Inflammatory macrophage treated with lipopolysaccharide for 4 hours (primary cell): ENCODE results near the gene TTLL11.

Experiments used
- DNase-seq: peaks from one replicate; pipeline ENCODE4 v3.0.0-alpha.2; 2020

Gene TTLL11

DNA sequence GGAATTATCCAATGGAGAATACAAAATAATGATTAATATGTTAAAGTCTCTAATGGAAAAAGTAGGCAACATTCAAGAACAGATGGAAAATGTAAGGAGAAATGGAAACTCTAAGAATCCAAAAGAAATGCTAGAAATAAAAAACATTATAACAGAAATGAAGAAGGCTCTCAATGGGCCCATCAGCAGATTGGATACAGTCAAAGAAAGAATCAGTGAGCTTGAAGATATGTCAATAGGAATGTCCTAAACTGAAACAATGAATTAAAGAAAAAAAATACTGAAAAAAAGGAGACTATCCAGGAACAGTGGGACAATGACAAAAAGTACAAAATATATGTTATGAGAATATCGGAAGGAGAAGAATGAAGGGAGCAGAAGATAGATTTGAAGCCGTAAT is 248.5 kb downstream of the TTLL11 start:
- no peak for DNase-seq

DNA sequence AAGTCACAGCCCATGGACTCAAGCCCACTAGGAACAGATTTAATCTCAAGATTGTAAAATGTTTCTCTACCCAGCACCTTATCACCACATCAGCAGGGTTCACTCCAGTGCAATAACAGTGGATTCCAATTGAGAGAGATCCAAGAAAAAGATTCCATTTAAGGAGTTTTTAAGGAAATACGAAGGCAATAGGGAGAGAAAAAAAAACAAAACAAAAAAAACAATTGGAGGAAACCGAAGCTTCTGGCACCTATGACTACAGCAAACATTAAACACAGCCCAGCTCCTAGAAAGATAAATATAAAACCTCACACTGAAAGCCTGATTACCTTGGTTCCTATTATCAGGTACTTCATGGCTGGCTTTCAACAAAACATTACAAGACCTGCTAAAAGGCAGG is 249.0 kb downstream of the TTLL11 start:
- no peak for DNase-seq

DNA sequence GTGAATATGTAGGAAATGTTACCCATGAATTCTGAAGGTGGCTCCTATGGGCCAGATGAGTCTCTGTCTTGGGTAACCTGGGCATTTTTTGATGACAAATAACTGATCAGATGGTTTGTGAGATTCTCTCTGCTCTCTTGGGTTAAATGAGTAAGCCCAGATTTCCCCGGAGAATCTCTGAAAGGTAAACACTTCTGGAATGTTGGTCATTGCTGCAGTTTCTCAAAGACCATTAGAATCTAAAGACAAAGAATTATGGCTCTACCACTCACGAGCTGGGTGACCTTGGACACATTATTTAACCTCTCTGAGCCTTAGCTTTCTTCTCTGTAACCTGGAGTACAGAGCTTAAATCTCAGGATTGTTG is 250.5 kb downstream of the TTLL11 start:
- DNase-seq: no peak

DNA sequence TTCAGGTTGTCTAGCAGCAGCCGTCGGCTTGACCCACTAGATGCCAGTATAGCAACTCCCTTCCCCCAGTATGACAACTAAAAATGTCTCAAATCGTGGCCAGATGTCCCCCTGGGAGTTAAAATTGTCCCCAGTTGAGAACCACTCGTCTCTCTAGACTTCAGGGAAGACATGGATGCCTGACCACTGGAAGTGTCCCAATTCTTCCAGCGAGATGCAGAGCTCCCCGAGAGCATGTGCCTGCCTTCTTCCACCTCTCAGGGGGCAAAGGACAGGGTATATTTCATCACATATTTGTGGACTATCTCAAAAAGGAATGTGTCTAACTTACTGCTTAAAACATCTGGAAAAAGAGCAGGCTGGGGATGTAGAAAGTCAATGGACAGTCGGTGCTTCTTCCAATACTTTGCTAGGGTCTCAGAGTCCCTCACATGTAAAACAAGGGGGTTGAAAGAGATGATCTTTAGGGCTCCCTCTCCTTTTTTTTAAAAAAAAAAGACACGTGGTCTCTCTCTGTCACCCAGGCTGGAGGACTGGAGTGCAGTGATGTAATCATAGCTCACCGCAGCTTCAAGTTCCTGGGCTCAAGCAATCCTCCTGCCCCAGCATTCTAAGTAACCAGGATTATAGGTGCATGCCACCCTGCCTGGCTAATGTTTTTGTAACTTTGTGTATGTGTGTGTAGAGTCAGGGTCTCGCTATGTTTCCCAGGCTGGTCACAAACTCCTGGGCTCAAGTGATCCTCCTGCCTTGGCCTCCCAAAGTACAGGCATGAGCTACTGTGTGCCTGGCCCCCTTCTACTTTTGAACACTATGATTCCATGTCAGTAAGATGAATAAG is 251.1 kb downstream of the TTLL11 start:
- DNase-seq: no peak

DNA sequence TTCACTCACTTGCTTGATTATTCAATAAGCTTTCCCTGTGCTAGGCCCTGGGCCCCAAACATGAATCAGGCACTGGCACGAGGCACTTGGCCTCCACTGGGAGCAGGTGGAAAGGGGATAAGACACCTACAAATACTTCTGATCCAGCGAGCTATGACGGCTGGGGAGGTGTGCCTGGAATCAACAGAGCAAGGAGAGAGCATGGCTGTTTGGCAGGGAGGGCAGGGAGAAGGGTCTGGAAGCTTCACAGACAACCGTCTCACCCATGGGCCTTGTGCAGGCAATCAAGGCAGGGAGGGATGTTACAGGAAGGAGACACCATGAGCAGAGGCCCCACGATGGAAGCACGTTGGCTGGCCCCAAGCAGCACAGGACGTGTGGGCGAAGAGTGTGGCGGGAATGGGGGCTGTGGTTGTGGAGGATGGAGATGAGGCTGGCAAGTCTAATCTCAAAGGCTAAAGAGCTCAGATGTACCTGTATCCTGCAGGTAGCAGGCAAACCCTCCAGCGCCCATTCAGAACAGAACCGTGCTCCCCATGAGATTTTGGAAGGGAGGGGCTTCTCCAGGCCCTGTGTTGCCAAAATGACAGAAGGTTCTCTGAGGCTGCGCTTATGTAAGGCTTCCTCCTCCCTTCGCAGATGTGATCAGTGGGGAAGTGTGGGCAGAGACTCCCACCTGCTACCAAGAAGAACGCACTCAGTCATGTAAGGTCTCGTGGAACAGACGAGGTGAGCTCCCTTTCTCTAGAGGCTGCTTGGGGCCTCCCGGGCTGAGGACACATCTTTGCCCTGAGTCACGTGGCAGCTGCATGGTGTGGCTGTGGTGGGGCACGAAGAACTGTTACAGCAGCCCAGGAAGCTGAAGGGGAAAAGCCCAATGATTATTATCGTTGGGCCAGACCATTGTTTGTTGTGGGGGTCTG is 252.0 kb downstream of the TTLL11 start:
- no peak for DNase-seq

DNA sequence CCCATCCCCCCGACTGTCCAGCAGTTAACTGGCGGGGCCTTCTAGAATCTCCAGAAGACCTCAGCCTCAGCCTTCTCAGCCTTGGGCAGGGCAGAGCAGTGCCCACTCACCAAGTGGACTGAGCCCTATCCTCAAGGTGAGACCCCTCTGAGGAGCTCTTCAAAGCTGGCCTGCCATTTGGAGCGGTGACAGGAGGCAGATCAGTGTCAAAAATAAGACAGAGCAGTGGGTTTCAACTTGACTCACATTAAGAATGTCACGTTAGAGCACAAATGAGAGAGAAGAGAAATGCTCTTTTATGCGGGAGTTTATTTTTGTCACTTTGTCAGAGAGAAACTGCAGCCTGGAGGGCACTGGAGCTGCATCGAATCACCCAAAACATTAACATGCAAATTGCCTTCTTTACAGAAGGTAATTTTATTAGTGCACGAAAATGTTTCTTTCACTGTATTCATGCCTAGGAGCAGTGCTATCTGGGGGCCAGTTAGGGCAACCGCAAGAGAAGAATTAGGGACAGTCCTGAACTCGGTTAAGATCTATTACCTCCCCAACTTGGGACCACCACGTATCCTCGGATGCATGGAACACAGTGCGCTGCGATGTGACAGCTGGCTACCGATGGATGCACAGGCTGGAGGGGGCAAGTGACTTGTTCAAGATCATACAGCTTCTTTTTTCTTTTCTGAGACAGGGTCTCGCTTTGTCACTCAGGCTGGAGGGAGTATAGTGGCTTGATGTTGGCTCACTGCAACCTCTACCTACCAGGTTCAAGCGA is 253.2 kb downstream of the TTLL11 start:
- no peak for DNase-seq

DNA sequence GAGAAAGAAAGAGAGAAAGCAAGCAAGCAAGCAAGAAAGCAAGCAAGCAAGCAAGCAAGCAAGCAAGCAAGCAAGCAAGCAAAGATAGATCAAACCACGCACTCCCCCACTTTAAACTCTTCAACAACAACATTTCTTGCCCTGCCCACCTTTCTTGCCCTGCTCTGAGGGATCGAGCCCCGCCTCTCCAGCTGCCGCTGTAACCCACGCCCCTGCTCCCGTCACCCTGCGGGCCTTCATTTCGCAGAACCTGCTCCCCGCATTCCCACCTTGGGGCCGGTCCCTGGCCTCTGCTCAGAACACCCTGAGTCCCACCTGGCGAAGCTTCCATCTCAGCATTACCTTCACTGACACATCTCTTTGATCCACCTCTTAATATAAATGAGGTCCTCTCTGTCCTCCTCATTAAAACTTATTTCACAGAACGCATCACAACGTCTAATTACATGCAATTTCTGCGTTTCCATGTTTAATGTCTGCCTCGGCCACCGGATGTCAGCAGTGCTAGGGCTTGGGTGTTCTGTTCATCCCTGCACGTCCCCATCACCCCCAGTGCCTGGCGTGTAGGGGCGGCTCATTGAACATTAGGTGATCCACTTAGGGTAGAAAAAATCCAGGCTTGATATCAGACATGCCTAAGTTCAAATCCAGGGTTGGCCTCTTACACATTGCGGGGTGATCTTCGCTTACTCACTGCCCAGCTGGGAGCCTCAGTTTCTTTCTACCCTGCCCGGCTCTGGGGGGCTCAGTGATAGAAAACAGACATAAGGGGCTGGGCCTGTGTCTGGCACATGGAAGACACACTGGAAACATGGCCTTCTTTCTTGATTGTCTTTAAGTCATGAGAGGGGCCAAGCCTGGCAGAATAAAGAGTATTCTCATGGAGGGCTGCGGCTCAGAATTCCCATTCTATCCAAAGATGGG is 254.1 kb downstream of the TTLL11 start:
- no peak for DNase-seq

DNA sequence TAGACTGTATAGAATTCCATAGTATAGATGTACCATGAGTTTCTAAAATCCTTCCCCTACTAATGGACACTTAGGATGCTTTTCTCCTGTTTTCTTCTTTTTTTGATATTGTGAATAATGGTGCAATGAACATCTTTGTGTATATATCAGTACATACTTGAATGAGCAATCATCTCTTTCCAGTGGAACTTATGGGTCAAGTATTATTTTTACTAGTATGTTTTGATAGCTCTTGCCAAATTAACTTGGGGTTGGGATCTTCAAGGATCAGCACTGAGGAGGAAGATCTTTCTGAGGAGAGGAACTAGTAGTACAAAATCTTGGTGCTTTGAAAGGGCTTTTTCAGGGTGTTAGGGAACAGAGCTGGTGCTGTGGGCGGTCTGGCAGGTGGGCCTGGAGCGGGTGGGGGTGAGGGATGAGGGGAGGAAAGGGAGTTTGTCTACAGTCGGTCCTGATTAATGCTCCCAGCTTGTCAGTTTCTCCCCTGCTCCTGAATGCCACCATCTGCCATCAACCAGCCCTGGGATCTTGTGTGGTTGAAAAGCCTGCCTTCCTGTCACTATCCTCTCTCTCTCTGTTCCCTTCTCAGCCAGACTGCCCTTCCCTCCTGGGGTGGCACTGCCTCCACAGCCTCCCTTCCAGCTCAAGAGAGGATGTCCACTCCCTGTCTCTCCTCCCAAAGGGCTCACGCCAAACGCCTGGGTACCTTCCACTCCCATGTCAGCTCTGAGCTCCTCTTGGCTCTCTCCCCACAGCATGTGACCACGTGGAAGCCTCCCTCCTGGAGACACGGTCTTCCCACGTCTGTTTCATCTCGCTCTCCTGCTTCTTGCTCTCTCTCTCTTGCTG is 255.8 kb downstream of the TTLL11 start:
- DNase-seq: no peak

DNA sequence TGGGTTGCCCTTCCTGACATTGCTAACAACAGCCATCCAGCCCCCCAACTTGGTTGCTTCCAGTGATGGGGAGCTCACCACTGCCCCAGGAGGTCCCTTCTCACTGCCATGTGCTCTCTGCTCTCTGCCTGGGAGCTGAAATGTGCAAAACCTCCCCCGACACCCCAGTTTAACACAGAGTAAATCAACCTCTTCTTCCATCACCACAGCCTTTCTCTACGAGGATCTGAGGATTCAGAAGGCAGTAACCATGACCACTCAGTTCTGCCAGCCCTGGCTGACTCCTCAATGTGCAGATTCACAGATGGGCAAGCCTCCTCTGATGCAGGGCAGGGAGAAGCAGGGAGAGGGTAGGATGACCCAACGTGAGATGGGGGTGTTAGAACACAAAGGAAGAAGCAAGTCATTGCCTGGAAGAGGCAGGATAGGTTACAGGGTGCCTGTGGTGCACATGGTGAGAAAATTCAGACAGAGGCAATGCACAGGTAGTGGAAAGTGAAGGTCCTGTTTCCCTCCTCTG is 256.7 kb downstream of the TTLL11 start:
- DNase-seq: no peak

DNA sequence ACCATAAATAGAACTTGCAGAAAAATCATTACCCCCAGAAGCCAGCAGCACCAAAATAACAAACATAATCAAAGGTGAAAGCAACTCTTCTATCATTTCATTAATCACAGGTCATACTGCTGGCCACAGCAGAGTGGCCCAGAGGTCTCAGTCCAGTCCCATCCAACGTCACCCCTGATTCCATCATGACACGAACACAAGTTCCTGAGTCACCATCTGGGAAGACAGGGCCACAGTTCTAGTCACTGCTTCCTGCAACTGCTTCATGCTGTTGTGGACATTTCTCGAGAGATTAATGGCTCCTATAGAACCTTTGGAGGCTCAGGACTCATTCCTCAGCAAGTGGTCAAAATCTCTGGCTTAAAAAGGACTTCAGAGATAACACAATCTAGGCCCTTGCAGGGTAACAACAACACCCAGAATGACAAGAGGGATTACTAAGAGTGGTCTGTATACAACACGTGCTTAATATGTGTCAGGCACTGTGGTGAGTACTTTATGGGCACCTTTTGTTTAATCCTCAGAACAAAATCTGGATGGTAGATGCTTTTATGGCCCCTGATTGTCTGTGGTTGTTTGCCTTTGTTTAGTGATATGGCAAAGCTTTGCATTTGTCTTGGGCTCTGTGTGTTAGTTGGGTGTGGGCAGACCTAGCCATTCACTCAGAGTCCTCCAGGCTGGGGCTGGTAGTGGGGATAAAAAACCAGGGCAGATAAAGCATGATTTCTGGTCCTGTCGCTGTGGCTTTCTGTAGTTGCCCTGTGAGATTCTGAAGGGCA is 257.3 kb downstream of the TTLL11 start:
- DNase-seq: no peak

DNA sequence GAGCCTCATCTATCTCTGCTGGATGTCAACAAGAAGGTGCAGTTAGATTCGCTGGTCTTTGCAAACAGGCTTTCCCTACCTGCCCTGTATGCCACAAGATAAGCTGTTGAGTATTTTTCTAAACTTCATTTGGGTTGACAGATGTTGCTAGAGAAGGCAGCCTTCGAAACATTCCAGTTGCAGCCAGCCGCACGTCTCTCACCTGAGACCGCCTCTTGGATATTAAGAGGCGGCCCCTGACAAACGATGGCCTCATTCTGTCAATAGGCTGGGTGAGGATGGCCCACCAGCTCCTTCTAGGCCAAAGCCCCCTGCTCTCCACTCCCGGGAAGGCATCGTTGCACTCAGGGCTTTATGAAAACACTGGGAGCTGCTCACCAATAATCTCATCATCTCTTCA is 260.0 kb downstream of the TTLL11 start:
- DNase-seq: no peak

DNA sequence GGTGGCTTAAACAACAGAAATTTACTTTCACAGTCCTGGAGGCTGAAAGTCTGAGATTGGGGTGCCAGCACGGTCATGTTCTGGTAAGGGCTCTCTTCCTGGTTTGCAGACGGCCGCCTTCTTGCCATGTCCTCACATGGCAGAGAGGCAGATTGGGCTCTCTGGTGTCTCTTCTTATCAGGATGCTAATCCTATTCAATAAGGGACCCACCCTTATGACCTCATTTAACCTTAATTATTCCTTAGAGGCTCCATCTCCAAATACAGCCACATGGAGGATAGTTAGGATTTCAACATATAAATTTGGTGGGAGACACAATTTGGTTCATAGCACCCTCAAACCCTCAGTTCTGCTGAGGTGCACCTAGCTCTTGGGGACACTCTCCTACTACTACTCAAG is 261.2 kb downstream of the TTLL11 start:
- DNase-seq: no peak

DNA sequence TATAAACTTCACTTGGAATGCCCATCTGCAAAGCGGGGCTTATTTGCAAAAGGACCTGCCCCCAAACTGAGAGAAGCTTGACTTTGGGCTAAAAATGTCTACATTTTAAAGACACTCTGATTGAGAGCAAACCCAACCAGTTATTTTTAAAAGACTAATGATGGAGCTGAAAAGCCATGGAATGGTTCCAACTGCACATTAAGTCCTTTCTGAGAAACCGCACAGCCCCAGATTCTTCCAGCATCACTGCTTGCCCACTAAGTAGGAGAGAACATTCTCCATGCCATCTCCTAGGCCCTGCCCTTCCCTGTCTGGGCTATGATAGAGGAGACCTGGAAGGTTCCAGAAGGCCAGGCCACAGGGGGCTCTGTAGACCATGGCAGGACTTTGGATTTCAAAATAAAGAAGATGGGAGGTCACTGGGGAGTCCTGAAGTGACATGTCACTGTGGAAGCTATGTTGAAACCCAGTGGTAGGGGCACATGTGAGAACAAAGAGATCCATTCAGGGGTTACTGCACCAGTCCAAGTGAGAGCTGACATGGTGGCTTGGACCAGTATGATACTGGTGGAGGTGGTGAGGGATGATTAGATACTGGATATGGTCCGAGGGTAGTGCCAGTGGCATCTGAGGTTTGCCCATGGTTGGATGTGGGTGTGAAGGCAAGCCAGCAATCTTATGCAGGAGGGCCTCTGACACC is 262.5 kb downstream of the TTLL11 start:
- DNase-seq: no peak

DNA sequence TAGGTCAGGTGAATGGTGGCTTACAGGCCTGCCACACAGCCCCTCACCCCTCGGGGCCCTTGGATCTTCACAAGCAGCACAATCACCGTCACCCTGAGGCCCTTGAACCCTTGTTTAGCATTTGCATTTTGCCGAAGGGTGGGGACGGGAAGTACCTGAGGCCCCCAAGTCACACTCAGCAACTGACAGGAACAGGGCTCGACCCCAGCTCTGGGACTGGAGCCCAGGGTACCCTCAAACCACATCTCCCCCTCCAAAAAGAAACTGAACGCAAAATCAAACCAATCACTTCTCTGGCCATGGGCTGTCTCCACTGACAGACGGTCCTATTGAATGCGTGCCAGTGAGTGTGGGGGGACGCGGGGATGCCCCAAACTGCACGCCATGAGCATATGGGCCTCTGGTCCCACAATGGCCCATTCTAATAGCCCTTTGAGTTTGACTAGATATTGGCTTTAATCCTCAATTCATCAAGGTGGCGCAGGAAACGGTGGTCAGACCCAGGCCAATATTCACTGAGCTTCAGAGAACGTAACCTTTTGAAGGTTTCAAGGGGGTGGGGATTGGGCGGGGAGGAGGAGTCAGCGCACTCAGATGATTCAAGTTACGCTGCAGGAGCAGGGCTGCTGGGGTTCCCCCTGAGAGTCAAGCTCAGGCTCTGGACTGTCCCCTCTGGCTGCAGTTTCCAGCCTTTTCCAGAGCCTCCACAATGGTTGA is 265.7 kb downstream of the TTLL11 start:
- no peak for DNase-seq

DNA sequence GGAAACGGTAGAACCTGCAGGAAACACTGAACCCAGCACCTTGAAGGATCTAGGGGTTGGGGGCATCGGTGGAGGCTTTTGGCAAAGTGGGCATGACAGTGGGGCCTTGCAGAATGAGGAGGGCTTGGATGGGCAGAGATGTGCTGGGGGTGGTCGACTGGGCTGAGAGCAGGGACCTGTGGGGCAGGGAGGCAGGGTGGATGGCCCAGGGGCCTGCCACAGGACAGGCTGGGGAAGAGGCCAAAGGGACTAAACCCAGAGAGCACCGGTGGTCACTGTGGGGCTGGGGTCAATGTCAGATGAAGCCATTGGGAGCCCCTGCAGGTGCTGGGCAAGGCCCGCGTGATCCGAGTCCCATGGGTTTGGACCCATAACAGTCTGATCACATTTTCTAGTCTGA is 266.4 kb downstream of the TTLL11 start:
- no peak for DNase-seq

DNA sequence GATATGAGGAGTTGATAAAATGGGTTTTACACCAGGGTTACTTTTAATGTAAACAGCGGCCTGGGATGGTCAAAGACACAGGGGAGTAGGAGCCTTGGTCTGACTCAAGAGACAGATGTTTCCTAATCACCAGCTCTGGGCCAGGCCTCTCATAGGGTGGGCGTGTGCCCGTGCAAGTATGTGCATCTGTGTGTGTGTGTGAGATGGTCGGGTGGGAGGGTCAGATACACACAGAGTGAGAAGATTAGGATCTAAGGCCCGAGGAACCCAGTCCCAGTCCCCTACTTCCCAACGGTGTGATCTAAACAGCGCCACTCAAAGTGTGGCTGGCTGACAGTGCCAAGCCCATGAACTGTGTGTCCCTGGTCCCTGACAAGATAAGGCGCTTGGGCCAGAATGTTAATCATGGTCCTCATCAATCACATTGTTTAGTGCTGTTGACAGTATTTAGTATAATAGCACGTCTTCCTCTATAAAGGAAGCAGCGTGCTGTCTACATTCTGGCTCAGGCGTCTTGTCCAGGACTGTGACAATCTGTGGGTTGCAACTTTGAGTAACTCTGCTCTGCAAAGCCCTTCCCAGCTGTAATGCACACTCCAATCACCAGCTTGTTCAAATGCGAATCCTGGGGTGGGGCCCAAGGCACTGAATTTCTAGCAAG is 267.9 kb downstream of the TTLL11 start:
- no peak for DNase-seq

DNA sequence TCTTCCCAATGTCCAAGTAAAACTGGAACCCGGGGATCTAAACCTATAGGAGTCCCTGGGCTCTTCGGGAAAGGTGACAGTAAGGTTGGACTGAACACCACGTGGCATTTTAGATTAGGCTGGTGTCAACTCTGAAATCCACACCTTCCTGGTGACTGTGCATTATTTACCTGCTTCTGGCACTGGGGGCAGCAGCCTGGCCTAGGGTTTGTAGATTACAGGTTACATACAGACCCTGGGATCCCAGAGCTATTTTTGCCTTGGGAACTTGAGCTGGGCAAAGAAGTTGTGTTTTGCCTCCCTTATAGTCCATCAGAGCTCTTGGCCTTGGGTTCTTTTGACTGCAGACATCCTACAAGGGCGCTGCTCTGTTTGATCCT is 268.5 kb downstream of the TTLL11 start:
- no peak for DNase-seq

DNA sequence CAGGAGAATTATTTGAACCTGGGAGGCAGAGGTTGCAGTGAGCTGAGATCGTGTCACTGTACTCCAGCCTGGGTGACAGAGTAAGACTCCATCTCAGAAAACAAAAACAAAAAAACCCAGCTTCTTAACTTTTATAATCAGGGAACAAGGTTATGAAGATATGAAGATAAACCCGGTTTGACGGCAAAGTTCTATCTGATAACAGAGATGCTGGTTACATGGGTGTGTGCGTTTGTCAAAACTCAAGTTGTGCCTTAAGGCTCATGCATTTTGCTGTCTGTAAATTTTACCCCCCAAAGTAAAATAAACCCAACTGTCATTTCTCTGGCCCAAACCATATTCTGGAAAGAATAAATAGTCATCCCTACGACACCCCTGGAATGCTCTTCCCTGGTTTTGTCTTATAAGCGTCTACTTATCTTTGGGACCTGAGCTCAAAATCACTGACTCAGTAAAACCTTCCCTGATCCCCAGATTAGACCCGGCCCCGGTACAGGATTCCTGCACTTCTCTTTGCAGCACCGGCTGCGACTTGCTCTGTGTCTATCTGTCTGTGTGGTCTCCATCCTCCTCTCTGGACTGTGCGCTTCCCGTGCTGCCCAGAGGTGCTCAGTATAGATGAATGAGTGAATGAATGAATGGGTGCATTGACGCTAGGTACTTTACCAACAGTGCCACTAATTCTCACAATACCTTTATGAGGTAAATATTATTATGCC is 269.5 kb downstream of the TTLL11 start:
- no peak for DNase-seq
